Measurements from ENCODE around the gene EMX1. TPM values are rescaled to one million over a fixed set of nuclear protein-coding genes. Genes with fewer than 3 reads are reported as not detected.

EMX1 gene
- polyA plus RNA-seq, 3 donors, result not detected

DNA sequence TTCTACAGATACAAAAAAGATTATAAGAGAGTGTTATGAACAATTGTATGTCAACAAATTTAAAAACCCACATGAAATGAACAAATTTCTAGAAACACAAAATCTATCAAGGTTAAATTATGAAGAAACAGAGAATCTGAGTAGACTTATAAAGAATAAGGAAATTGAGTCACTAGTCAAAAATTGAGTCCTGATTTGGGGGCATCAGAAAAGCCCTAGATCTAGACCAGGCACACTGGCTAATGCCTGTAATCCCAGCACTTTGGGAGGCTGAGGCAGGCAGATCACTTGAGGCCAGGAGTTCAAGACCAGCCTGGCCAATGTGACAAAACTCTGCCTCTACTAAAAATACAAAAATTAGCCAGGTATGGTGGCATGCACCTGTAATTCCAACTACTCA is 45.4 kb upstream of the EMX1 start:
- TF ChIP-seq CTCF (IDR thresholded peaks at IDR 0.05), result no peak
- H3K27me3 Mint-ChIP-seq (ENCODE audit: low read depth in 3 of 3), result peaks cover 27 to 37% (median 28%) of the 10 kb centered on the region in 3 donors
- no peaks in the 10 kb centered on the region for H3K4me1 Mint-ChIP-seq
- no peaks in the 10 kb centered on the region for H4K20me1 ChIP-seq (ENCODE audit: insufficient read depth, low read length)
- no peak for DNase-seq
- H3K27me3 ChIP-seq (ENCODE audit: control insufficient read depth in 2 of 2, insufficient read depth in 2 of 2, low read length in 2 of 2), result peaks cover 19 to 37% of the 10 kb centered on the region in 2 donors
- H3K4me3 ChIP-seq (replicated peaks in 1 of 3; ENCODE audit: low read depth in 2 of 3, low read length in 3 of 3), result no peak overlapping the region
- intact Hi-C loops (cut with micrococcal nuclease), result no loop called here
- H3K36me3 ChIP-seq (replicated peaks in 1 of 2; ENCODE audit: control insufficient read depth in 1 of 2, insufficient read depth in 2 of 2, low read length in 2 of 2), result no peaks in the 10 kb centered on the region
- H3K4me3 Mint-ChIP-seq, result peak overlapping the region in 1 of 2 donors; percentile 16
- H3K79me2 ChIP-seq (ENCODE audit: insufficient read depth, low read length), result no peaks in the 10 kb centered on the region
- H3K4me1 ChIP-seq (ENCODE audit: control insufficient read depth in 1 of 2, insufficient read depth in 2 of 2, low read length in 2 of 2), result no peaks in the 10 kb centered on the region
- H3K9me3 ChIP-seq (replicated peaks in 1 of 2; ENCODE audit: control insufficient read depth in 1 of 2, insufficient read depth in 1 of 2, low read length in 2 of 2), result peaks cover 0 to 3% of the 10 kb centered on the region in 2 donors
- peaks cover 0 to 10% (median 9%) of the 10 kb centered on the region in 7 donors for H3K9me3 Mint-ChIP-seq
- no peak overlapping the region for H3K9ac ChIP-seq (ENCODE audit: insufficient read depth, low read length, poor library complexity, severe bottlenecking)
- no peak overlapping the region for H3K27ac Mint-ChIP-seq
- no peak overlapping the region for H3K4me2 ChIP-seq (replicated peaks; ENCODE audit: extremely low read depth, low read length, poor library complexity, severe bottlenecking)
- H3K36me3 Mint-ChIP-seq, result no peaks in the 10 kb centered on the region
- H3K27ac ChIP-seq (ENCODE audit: low read depth in 1 of 2, low read length in 2 of 2), result no peak overlapping the region
- no peak overlapping the region for H2AFZ ChIP-seq (ENCODE audit: insufficient read depth, low read depth, low read length, poor library complexity, severe bottlenecking)

DNA sequence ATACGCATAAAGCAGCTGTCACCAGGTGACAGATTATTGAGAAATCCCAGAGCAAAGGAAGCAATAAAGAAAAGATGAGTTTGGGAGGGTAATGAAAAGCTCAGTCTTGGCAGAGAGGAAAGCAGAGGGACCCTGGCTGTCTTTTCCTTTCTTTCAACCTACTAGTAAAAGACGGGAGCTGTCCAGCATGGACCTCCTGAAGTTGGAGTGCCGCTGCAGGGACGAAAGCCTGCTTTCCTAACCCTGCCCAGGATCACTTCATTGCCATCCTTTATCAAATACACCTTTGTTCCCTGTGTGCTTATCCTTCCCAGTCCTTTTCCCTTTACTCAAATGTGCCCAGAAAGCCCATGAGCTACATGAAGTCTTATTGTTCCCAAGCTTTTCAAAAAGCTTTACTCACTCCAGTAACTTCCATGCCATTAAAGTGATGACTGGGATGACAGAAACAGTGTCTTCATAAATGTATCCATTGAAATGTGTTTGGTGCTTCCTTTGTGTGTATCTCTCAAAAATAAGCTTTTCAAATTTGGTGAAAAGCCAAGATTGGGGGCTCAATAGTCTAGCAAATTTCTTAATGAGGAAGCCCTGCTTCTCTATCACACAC is 33.9 kb upstream of the EMX1 start:
- no peak for DNase-seq
- H3K9ac ChIP-seq (ENCODE audit: insufficient read depth, low read length, poor library complexity, severe bottlenecking), result no peak overlapping the region
- intact Hi-C loops (cut with micrococcal nuclease), result no loop called here
- WGBS (ENCODE audit: insufficient coverage), result 0% methylated on average over 3 of the region's 4 CpGs
- H3K27ac ChIP-seq (ENCODE audit: low read depth in 1 of 2, low read length in 2 of 2), result no peak overlapping the region
- no peak overlapping the region for H2AFZ ChIP-seq (ENCODE audit: insufficient read depth, low read depth, low read length, poor library complexity, severe bottlenecking)
- H3K9me3 ChIP-seq (replicated peaks in 1 of 2; ENCODE audit: control insufficient read depth in 1 of 2, insufficient read depth in 1 of 2, low read length in 2 of 2), result no peaks in the 10 kb centered on the region
- H3K36me3 ChIP-seq (replicated peaks in 1 of 2; ENCODE audit: control insufficient read depth in 1 of 2, insufficient read depth in 2 of 2, low read length in 2 of 2), result no peaks in the 10 kb centered on the region
- Mint-ChIP-seq H3K9me3 (peaks cover 0 to 5% (median 0%) of the 10 kb centered on the region in 7 donors), H3K27me3 (ENCODE audit: low read depth in 3 of 3) (peaks cover 41 to 60% (median 50%) of the 10 kb centered on the region in 3 donors), H3K36me3 (no peaks in the 10 kb centered on the region), H3K4me3 (peak overlapping the region in 1 of 2 donors; percentile 48), H3K27ac (no peak overlapping the region), H3K4me1 (peaks cover 12% of the 10 kb centered on the region)
- H3K4me2 ChIP-seq (replicated peaks; ENCODE audit: extremely low read depth, low read length, poor library complexity, severe bottlenecking), result no peak overlapping the region
- H3K4me1 ChIP-seq (ENCODE audit: control insufficient read depth in 1 of 2, insufficient read depth in 2 of 2, low read length in 2 of 2), result peaks cover 13 to 19% of the 10 kb centered on the region in 2 donors
- H3K79me2 ChIP-seq (ENCODE audit: insufficient read depth, low read length), result no peaks in the 10 kb centered on the region
- H3K27me3 ChIP-seq (ENCODE audit: control insufficient read depth in 2 of 2, insufficient read depth in 2 of 2, low read length in 2 of 2), result peaks cover 29 to 51% of the 10 kb centered on the region in 2 donors
- H4K20me1 ChIP-seq (ENCODE audit: insufficient read depth, low read length), result no peaks in the 10 kb centered on the region
- no peak for TF ChIP-seq CTCF (IDR thresholded peaks at IDR 0.05)
- H3K4me3 ChIP-seq (replicated peaks in 1 of 3; ENCODE audit: low read depth in 2 of 3, low read length in 3 of 3), result no peak overlapping the region

Data from CD14-positive monocyte (primary cell).